ENCODE results near the gene CCDC148.
"Not testable (repeated sequence)": the region's sequence is repeated elsewhere in the genome, so short reads cannot be mapped to it uniquely, and the experiment has no call there.

CCDC148 gene

GRCh38 chr2:158291544-158292180, 164.9 kb downstream of the CCDC148 start:
- DNase-seq (ENCODE audit: low spot score): no peak

- DNase-seq (ENCODE audit: low spot score): no peak
Measured at GRCh38 chr2:158290225-158290624, 166.3 kb downstream of the CCDC148 start.

- no peak for DNase-seq (ENCODE audit: low spot score)
Measured at GRCh38 chr2:158276619-158277471, 179.7 kb downstream of the CCDC148 start.

- DNase-seq (ENCODE audit: low spot score): no peak
Measured at GRCh38 chr2:158273791-158274190, 182.8 kb downstream of the CCDC148 start.

GRCh38 chr2:158270536-158270935, 186.0 kb downstream of the CCDC148 start:
- no peak for DNase-seq (ENCODE audit: low spot score)

GRCh38 chr2:158269143-158269542, 187.4 kb downstream of the CCDC148 start:
- no peak for DNase-seq (ENCODE audit: low spot score)

GRCh38 chr2:158266111-158266510, 190.4 kb downstream of the CCDC148 start:
- DNase-seq (ENCODE audit: low spot score): no peak

- no peak for DNase-seq (ENCODE audit: low spot score)
Measured at GRCh38 chr2:158255257-158255656, 201.3 kb downstream of the CCDC148 start.

GRCh38 chr2:158253170-158253569, 203.4 kb downstream of the CCDC148 start:
- no peak for DNase-seq (ENCODE audit: low spot score)

GRCh38 chr2:158251356-158251755, 205.2 kb downstream of the CCDC148 start:
- no peak for DNase-seq (ENCODE audit: low spot score)

- no peak for DNase-seq (ENCODE audit: low spot score)
Measured at GRCh38 chr2:158243392-158243791, 213.2 kb downstream of the CCDC148 start.

- no peak for DNase-seq (ENCODE audit: low spot score)
Measured at GRCh38 chr2:158242280-158242679, 214.3 kb downstream of the CCDC148 start.

- no peak for DNase-seq (ENCODE audit: low spot score)
Measured at GRCh38 chr2:158240975-158241374, 215.6 kb downstream of the CCDC148 start.

- DNase-seq (ENCODE audit: low spot score): no peak
Measured at GRCh38 chr2:158239271-158239670, 217.3 kb downstream of the CCDC148 start.

- no peak for DNase-seq (ENCODE audit: low spot score)
Measured at GRCh38 chr2:158234497-158234896, 222.1 kb downstream of the CCDC148 start.

GRCh38 chr2:158232476-158232875, 224.1 kb downstream of the CCDC148 start:
- no peak for DNase-seq (ENCODE audit: low spot score)

- no peak for DNase-seq (ENCODE audit: low spot score)
Measured at GRCh38 chr2:158228943-158229508, 227.5 kb downstream of the CCDC148 start.

GRCh38 chr2:158223066-158223465, 233.5 kb downstream of the CCDC148 start:
- not testable (repeated sequence) for DNase-seq (ENCODE audit: low spot score)

GRCh38 chr2:158221063-158222020, 235.2 kb downstream of the CCDC148 start:
- DNase-seq (ENCODE audit: low spot score): no peak

- DNase-seq (ENCODE audit: low spot score): no peak
Measured at GRCh38 chr2:158217593-158217992, 239.0 kb downstream of the CCDC148 start.

- no peak for DNase-seq (ENCODE audit: low spot score)
Measured at GRCh38 chr2:158214431-158214830, 242.1 kb downstream of the CCDC148 start.

GRCh38 chr2:158213773-158214172, 242.8 kb downstream of the CCDC148 start:
- no peak for DNase-seq (ENCODE audit: low spot score)
